GM23248 (cell line): ENCODE measurements around the gene ZMYM1. TPM values are rescaled to one million over a fixed set of nuclear protein-coding genes. Genes with fewer than 3 reads are reported as not detected.
A peak's percentile ranks its signal among the peaks of the same experiment; 100 is the strongest.

Experiments used
- DNase-seq: peaks from one replicate; pipeline ENCODE4 v3.0.0-alpha.2; 2015
- H2AFZ ChIP-seq: fragments of 200-600 bp; sonication (generic); 2 replicates; pipeline ENCODE4 v1.6.1; 2016; ENCODE audit warnings: antibody characterized with exemption
- H3F3A ChIP-seq: fragments of 200-600 bp; sonication (generic); 2 replicates; pipeline ENCODE4 v1.6.1; 2016; ENCODE audit warnings: mild to moderate bottlenecking, antibody characterized with exemption, mixed run types; ENCODE audit not compliant: insufficient read depth
- H3K27ac ChIP-seq: fragments of 200-600 bp; sonication (generic); 2 replicates; pipeline ENCODE4 v1.5.1; 2016; ENCODE audit warnings: mild to moderate bottlenecking
- H3K27me3 ChIP-seq: fragments of 200-600 bp; sonication (generic); replicated peaks from 2 replicates; pipeline ENCODE4 v1.6.1; 2016; ENCODE audit warnings: mild to moderate bottlenecking; ENCODE audit not compliant: insufficient read depth
- H3K36me3 ChIP-seq: fragments of 200-600 bp; sonication (generic); 2 replicates; pipeline ENCODE4 v1.6.1; 2016; ENCODE audit warnings: low read depth, mild to moderate bottlenecking
- H3K4me1 ChIP-seq: fragments of 200-600 bp; sonication (generic); 2 replicates; pipeline ENCODE4 v1.6.1; 2016; ENCODE audit warnings: mild to moderate bottlenecking; ENCODE audit not compliant: insufficient read depth
- H3K4me2 ChIP-seq: fragments of 200-600 bp; sonication (generic); one replicate; pipeline ENCODE4 v1.6.1; 2016; ENCODE audit warnings: mild to moderate bottlenecking; ENCODE audit not compliant: unreplicated experiment
- H3K4me3 ChIP-seq: fragments of 200-600 bp; sonication (generic); 2 replicates; pipeline ENCODE4 v1.5.1; 2016; ENCODE audit warnings: mild to moderate bottlenecking
- H3K79me2 ChIP-seq: fragments of 200-600 bp; sonication (generic); 2 replicates; pipeline ENCODE4 v1.6.1; 2016; ENCODE audit warnings: mild to moderate bottlenecking; ENCODE audit not compliant: insufficient read depth
- H3K9ac ChIP-seq: fragments of 200-600 bp; sonication (generic); 2 replicates; pipeline ENCODE4 v1.6.1; 2016; ENCODE audit warnings: mild to moderate bottlenecking
- H3K9me2 ChIP-seq: fragments of 200-600 bp; sonication (generic); 2 replicates; pipeline ENCODE4 v1.6.1; 2016; ENCODE audit warnings: mixed run types, mild to moderate bottlenecking, moderate library complexity; ENCODE audit not compliant: insufficient read depth
- H3K9me3 ChIP-seq: fragments of 200-600 bp; sonication (generic); one replicate; pipeline ENCODE4 v1.6.1; 2017; ENCODE audit warnings: low read depth
- H4K20me1 ChIP-seq: fragments of 200-600 bp; sonication (generic); 2 replicates; pipeline ENCODE4 v1.6.0; 2016; ENCODE audit not compliant: insufficient read depth
- EZH2 ChIP-seq: fragments of 200-600 bp; sonication (generic); IDR thresholded peaks from 2 replicates; pipeline ENCODE4 v1.6.1; 2018; ENCODE audit warnings: antibody characterized with exemption, mild to moderate bottlenecking; ENCODE audit not compliant: insufficient read depth, poor library complexity, severe bottlenecking
- EZH2phosphoT487 ChIP-seq: fragments of 200-600 bp; sonication (generic); IDR thresholded peaks from 2 replicates; pipeline ENCODE4 v1.6.1; 2018; ENCODE audit warnings: antibody characterized with exemption, moderate library complexity, mild to moderate bottlenecking, low read depth; ENCODE audit not compliant: insufficient read depth
- WGBS, 2 experiments: methylation state at CpG; one replicate each; pipeline ENCODE4 v1.1.6; 2015 to 2017; ENCODE audit warnings: low lambda C conversion rate in 2 of 2, low coverage in 1 of 2; ENCODE audit errors: missing lambda C conversion rate in 2 of 2; 5-methylcytosine and 5-hydroxymethylcytosine counted together
- in situ Hi-C: fragments of 300-500 bp; cut with MboI; formaldehyde crosslinking; loops from 2 replicates; pipeline ENCODE4 v1.15.0; 2020
- polyA plus RNA-seq: library from polyadenylated mRNA; unstranded; fragments of >200 nt; fragmentation: Nextera tagmentation; extraction: Ambion mirVana; gene quantifications from 2 replicates; pipeline ENCODE4 v1.2.1, GENCODE V29; 2016
- total RNA-seq: library from RNA; depleted of rRNA; stranded (reverse); fragments of >200 nt; shearing (Covaris generic); gene quantifications from 2 replicates; pipeline ENCODE4 v1.2.3, GENCODE V29; 2014; rRNA removed

ZMYM1 gene
- total RNA-seq (13.5 and 13.6 TPM in 2 replicates), polyA plus RNA-seq (9.5 and 9.7 TPM in 2 replicates)

GRCh38 chr1:35079003-35079930 lies at the start of gene ZMYM1:
TSS of gene ZMYM1 (plus strand) at chr1:35079385. CDS start at chr1:35093988, 14,603 bp downstream.
- Histone ChIP-seq H3K4me3 (peak within 1 kb of the TSS; percentile 81), H3K9me2 (no peaks in the 10 kb centered on the region), H3K79me2 (peaks cover 47% of the 10 kb centered on the region), H3K4me2 (peak within 1 kb of the TSS; percentile 96), H3F3A (peaks cover 9% of the 10 kb centered on the region; the same call in 1 of the 2 replicates), H3K27me3 (no peaks in the 10 kb centered on the region), H3K27ac (peak within 1 kb of the TSS; percentile 77), H3K36me3 (no peaks in the 10 kb centered on the region), H2AFZ (peak within 1 kb of the TSS; percentile 99), H3K9me3 (no peaks in the 10 kb centered on the region), H3K9ac (peak within 1 kb of the TSS; percentile 92), H4K20me1 (no peaks in the 10 kb centered on the region), H3K4me1 (peaks cover 10% of the 10 kb centered on the region)
- no peak for TF ChIP-seq EZH2
- TF ChIP-seq EZH2phosphoT487, result no peak
- in situ Hi-C loops, result no loop called here
- WGBS, 2 experiments, result 1 to 2% methylated on average over 52 of the region's 52 CpGs
- peak; percentile 93 for DNase-seq

GRCh38 chr1:35029761-35030160 lies 49.4 kb upstream of the ZMYM1 start:
- in situ Hi-C loops, result no loop called here
- no peaks in the 10 kb centered on the region for H3K9me2 ChIP-seq
- TF ChIP-seq EZH2 (no peak), EZH2phosphoT487 (no peak)
- H3K27ac ChIP-seq, result peak overlapping the region; percentile 92; the same call in 1 of the 2 replicates
- peaks cover 10% of the 10 kb centered on the region for H3K4me1 ChIP-seq
- peak overlapping the region; percentile 88 for H3K4me2 ChIP-seq
- H3K9me3 ChIP-seq, result no peaks in the 10 kb centered on the region
- H3K36me3 ChIP-seq, result 0 out of 2 replicates have a peak, but pooled peaks cover under 1% of the 10 kb centered on the region
- H3F3A ChIP-seq, result peaks cover 11% of the 10 kb centered on the region
- H2AFZ ChIP-seq, result no peak overlapping the region
- peak overlapping the region; percentile 86 for H3K4me3 ChIP-seq
- peak; percentile 35 for DNase-seq
- H3K9ac ChIP-seq, result peak overlapping the region; percentile 94
- peaks cover 60% of the 10 kb centered on the region for H3K79me2 ChIP-seq
- no peaks in the 10 kb centered on the region for H4K20me1 ChIP-seq
- no peaks in the 10 kb centered on the region for H3K27me3 ChIP-seq

- peak overlapping the region; percentile 82 for H2AFZ ChIP-seq
- H3K4me1 ChIP-seq, result peaks cover 10% of the 10 kb centered on the region
- H3F3A ChIP-seq, result peaks cover 11% of the 10 kb centered on the region
- peaks cover 55% of the 10 kb centered on the region for H3K79me2 ChIP-seq
- peak overlapping the region; percentile 86 for H3K4me3 ChIP-seq
- peak overlapping the region; percentile 94 for H3K9ac ChIP-seq
- no peaks in the 10 kb centered on the region for H4K20me1 ChIP-seq
- peak overlapping the region; percentile 88 for H3K4me2 ChIP-seq
- 67 to 70% methylated on average over 5 of the region's 5 CpGs for WGBS, 2 experiments
- H3K27me3 ChIP-seq, result no peaks in the 10 kb centered on the region
- H3K9me2 ChIP-seq, result no peaks in the 10 kb centered on the region
- in situ Hi-C loops, result no loop called here
- peak overlapping the region; percentile 92 for H3K27ac ChIP-seq
- TF ChIP-seq EZH2phosphoT487, result no peak
- TF ChIP-seq EZH2, result no peak
- H3K9me3 ChIP-seq, result no peaks in the 10 kb centered on the region
- H3K36me3 ChIP-seq, result no peaks in the 10 kb centered on the region
- peak; percentile 10 for DNase-seq
These were observed 48.8 kb upstream of the ZMYM1 start for GRCh38 chr1:35030338-35030737.

GRCh38 chr1:35030756-35031446 lies 48.3 kb upstream of the ZMYM1 start:
- H3K4me1 ChIP-seq, result peaks cover 10% of the 10 kb centered on the region
- no peaks in the 10 kb centered on the region for H3K9me3 ChIP-seq
- H2AFZ ChIP-seq, result peak overlapping the region; percentile 82
- H3K9me2 ChIP-seq, result no peaks in the 10 kb centered on the region
- H4K20me1 ChIP-seq, result no peaks in the 10 kb centered on the region
- in situ Hi-C loops, result no loop called here
- no peaks in the 10 kb centered on the region for H3K36me3 ChIP-seq
- peak; percentile 81 for DNase-seq
- peak overlapping the region; percentile 94 for H3K9ac ChIP-seq
- H3K79me2 ChIP-seq, result peaks cover 50% of the 10 kb centered on the region
- peak overlapping the region; percentile 86 for H3K4me3 ChIP-seq
- H3K27me3 ChIP-seq, result no peaks in the 10 kb centered on the region
- 1 to 2% methylated on average over 17 of the region's 17 CpGs for WGBS, 2 experiments
- H3K4me2 ChIP-seq, result peak overlapping the region; percentile 88
- peaks cover 11% of the 10 kb centered on the region for H3F3A ChIP-seq
- peak overlapping the region; percentile 92 for H3K27ac ChIP-seq
- TF ChIP-seq EZH2 (no peak), EZH2phosphoT487 (no peak)
